Astrocyte (in vitro differentiated cells and primary cell): ENCODE measurements around the gene TRAM2. TPM values are rescaled to one million over a fixed set of nuclear protein-coding genes. Genes with fewer than 3 reads are reported as not detected.

Experiments
- DNase-seq: peaks from one replicate; pipeline ENCODE4 v3.0.0-alpha.2; 2010; ENCODE audit warnings: low read depth
- FAIRE-seq: peaks from 2 replicates; lab custom pipeline; 2011; peaks lifted over from hg19 to GRCh38; lab: Jason Lieb, UNC
- H2AFZ ChIP-seq: 2 replicates; pipeline ENCODE4 v1.6.0; 2012; ENCODE audit warnings: low read depth, low read length, inconsistent platforms
- H3K27ac ChIP-seq: 2 replicates; pipeline ENCODE4 v1.5.1; 2011; ENCODE audit warnings: low read depth, low read length, inconsistent platforms
- H3K27me3 ChIP-seq: 2 replicates; pipeline ENCODE4 v1.6.0; 2011; ENCODE audit warnings: low read length, inconsistent platforms; ENCODE audit not compliant: insufficient read depth
- H3K36me3 ChIP-seq: 2 replicates; pipeline ENCODE4 v1.5.1; 2011; ENCODE audit warnings: low read length, inconsistent platforms; ENCODE audit not compliant: insufficient read depth
- H3K4me1 ChIP-seq: 2 replicates; pipeline ENCODE4 v1.5.1; 2011; ENCODE audit warnings: low read length, inconsistent platforms; ENCODE audit not compliant: insufficient read depth
- H3K4me2 ChIP-seq: 2 replicates; pipeline ENCODE4 v1.6.0; 2012; ENCODE audit warnings: low read length, inconsistent platforms
- H3K4me3 ChIP-seq: 2 replicates; pipeline ENCODE4 v1.5.1; 2011; ENCODE audit warnings: low read depth, mild to moderate bottlenecking, low read length, inconsistent platforms; ENCODE audit not compliant: insufficient read depth
- H3K79me2 ChIP-seq: 2 replicates; pipeline ENCODE4 v1.6.0; 2012; ENCODE audit warnings: mild to moderate bottlenecking, low read length, inconsistent platforms; ENCODE audit not compliant: insufficient read depth
- H3K9ac ChIP-seq: 2 replicates; pipeline ENCODE4 v1.6.0; 2012; ENCODE audit warnings: mild to moderate bottlenecking, low read length, inconsistent platforms
- H3K9me3 ChIP-seq: 2 replicates; pipeline ENCODE4 v1.5.1; 2012; ENCODE audit warnings: low read depth, mild to moderate bottlenecking, low read length, inconsistent platforms; ENCODE audit not compliant: insufficient read depth
- H4K20me1 ChIP-seq: 2 replicates; pipeline ENCODE4 v1.6.0; 2012; ENCODE audit warnings: low read length, inconsistent platforms; ENCODE audit not compliant: insufficient read depth
- H3K27ac Mint-ChIP-seq: one replicate; pipeline ENCODE4 v1.8.0; 2021; ENCODE audit warnings: mild to moderate bottlenecking, mixed read lengths; ENCODE audit not compliant: unreplicated experiment
- H3K27me3 Mint-ChIP-seq: one replicate; pipeline ENCODE4 v1.8.0; 2021; ENCODE audit warnings: low read depth, mixed read lengths; ENCODE audit not compliant: unreplicated experiment
- H3K36me3 Mint-ChIP-seq: one replicate; pipeline ENCODE4 v1.8.0; 2021; ENCODE audit warnings: low read depth, mixed read lengths; ENCODE audit not compliant: unreplicated experiment
- H3K4me1 Mint-ChIP-seq: one replicate; pipeline ENCODE4 v1.8.0; 2021; ENCODE audit warnings: low read depth, mixed read lengths; ENCODE audit not compliant: unreplicated experiment
- H3K4me3 Mint-ChIP-seq: one replicate; pipeline ENCODE4 v1.8.0; 2021; ENCODE audit warnings: mild to moderate bottlenecking, moderate library complexity, mixed read lengths; ENCODE audit not compliant: unreplicated experiment
- H3K9me3 Mint-ChIP-seq: one replicate; pipeline ENCODE4 v1.8.0; 2021; ENCODE audit warnings: mild to moderate bottlenecking, mixed read lengths; ENCODE audit not compliant: unreplicated experiment
- CTCF ChIP-seq: IDR thresholded peaks from 2 replicates; pipeline ENCODE4 v1.5.1; 2011; ENCODE audit warnings: low read depth, mild to moderate bottlenecking, inconsistent platforms, low read length, moderate library complexity; ENCODE audit not compliant: insufficient read depth
- EZH2 ChIP-seq: IDR thresholded peaks from 2 replicates; pipeline ENCODE4 v1.6.1; 2012; ENCODE audit warnings: mild to moderate bottlenecking, low read length, inconsistent platforms; ENCODE audit not compliant: insufficient read depth
- total RNA-seq: library from RNA; stranded (reverse); gene quantifications from 2 replicates; pipeline ENCODE4 v1.2.1, GENCODE V29; 2021

Gene TRAM2
- total RNA-seq, 1 donor from 2014 or later, result 93.4 TPM

GRCh38 chr6:52568320-52568719, 8.5 kb downstream of the TRAM2 start:
- peaks cover 61% of the 10 kb centered on the region for H3K4me1 ChIP-seq
- no peak for FAIRE-seq
- H3K4me1 Mint-ChIP-seq, result peaks cover 62% of the 10 kb centered on the region

DNA sequence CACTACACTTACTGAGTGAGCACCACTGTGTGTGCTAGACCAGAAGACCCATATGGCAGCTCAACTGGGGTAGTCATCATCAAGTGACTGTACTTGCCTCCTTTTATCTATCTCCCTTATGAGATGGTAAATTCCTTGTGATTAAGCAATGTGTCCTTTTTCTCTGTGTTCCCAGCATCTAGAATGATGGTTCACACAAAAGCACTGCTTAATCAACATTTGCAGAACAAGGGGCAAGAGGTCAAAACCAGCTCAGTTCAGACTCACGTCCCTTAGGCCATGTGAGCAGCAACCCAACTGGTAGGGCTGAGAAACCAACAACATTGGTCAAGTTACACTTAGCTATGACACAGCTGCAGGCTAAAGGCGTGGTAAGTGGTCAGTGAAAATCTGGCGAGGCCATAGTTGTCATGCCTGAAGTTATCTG, 10.0 kb downstream of the TRAM2 start:
- Histone ChIP-seq H3K9me3 (no peaks in the 10 kb centered on the region), H3K27ac (peak overlapping the region; percentile 83), H3K27me3 (no peaks in the 10 kb centered on the region), H3K4me2 (peak overlapping the region; percentile 21), H3K4me1 (peaks cover 53% of the 10 kb centered on the region), H2AFZ (no peak overlapping the region), H3K36me3 (peaks cover 2% of the 10 kb centered on the region), H3K9ac (peak overlapping the region; percentile 44), H3K79me2 (peaks cover 99% of the 10 kb centered on the region), H4K20me1 (peaks cover 89% of the 10 kb centered on the region), H3K4me3 (no peak overlapping the region)
- peak overlapping the region; percentile 63 for H3K4me3 Mint-ChIP-seq
- H3K27ac Mint-ChIP-seq, result peak overlapping the region; percentile 73
- no peaks in the 10 kb centered on the region for H3K27me3 Mint-ChIP-seq
- FAIRE-seq, result peak; percentile 37
- DNase-seq, result peak; percentile 91
- peaks cover 53% of the 10 kb centered on the region for H3K4me1 Mint-ChIP-seq
- no peaks in the 10 kb centered on the region for H3K9me3 Mint-ChIP-seq
- H3K36me3 Mint-ChIP-seq, result peaks cover 7% of the 10 kb centered on the region
- TF ChIP-seq CTCF (no peak), EZH2 (no peak)

More at GRCh38 chr6:52568320-52568719, 8.5 kb downstream of the TRAM2 start:
- Histone ChIP-seq H3K4me2 (peak overlapping the region; percentile 23), H3K36me3 (peaks cover 6% of the 10 kb centered on the region), H3K27ac (peak overlapping the region; percentile 83), H3K27me3 (no peaks in the 10 kb centered on the region), H2AFZ (no peak overlapping the region), H3K4me3 (no peak overlapping the region), H3K9ac (no peak overlapping the region), H3K79me2 (peaks cover 99% of the 10 kb centered on the region), H4K20me1 (peaks cover 88% of the 10 kb centered on the region), H3K9me3 (no peaks in the 10 kb centered on the region)
- H3K4me3 Mint-ChIP-seq, result no peak overlapping the region
- H3K27ac Mint-ChIP-seq, result no peak overlapping the region
- H3K9me3 Mint-ChIP-seq, result no peaks in the 10 kb centered on the region
- H3K36me3 Mint-ChIP-seq, result peaks cover 7% of the 10 kb centered on the region
- TF ChIP-seq EZH2 (no peak), CTCF (no peak)
- no peaks in the 10 kb centered on the region for H3K27me3 Mint-ChIP-seq
- no peak for DNase-seq

GRCh38 chr6:52566201-52566600, 10.7 kb downstream of the TRAM2 start:
- Histone ChIP-seq H3K9me3 (no peaks in the 10 kb centered on the region), H4K20me1 (peaks cover 84% of the 10 kb centered on the region), H3K36me3 (no peaks in the 10 kb centered on the region), H3K4me3 (no peak overlapping the region), H3K4me1 (peaks cover 47% of the 10 kb centered on the region), H3K79me2 (peaks cover 97% of the 10 kb centered on the region), H2AFZ (no peak overlapping the region), H3K4me2 (peak overlapping the region; percentile 21), H3K27me3 (no peaks in the 10 kb centered on the region), H3K27ac (peak overlapping the region; percentile 83), H3K9ac (peak overlapping the region; percentile 44)
- FAIRE-seq (no peak), DNase-seq (no peak)
- TF ChIP-seq CTCF, result no peak
- TF ChIP-seq EZH2, result no peak
- Mint-ChIP-seq H3K27me3 (no peaks in the 10 kb centered on the region), H3K4me1 (peaks cover 50% of the 10 kb centered on the region), H3K4me3 (peak overlapping the region; percentile 63), H3K9me3 (no peaks in the 10 kb centered on the region), H3K27ac (peak overlapping the region; percentile 73), H3K36me3 (peaks cover 5% of the 10 kb centered on the region)
